ENCODE data around the gene NUMB.

- TF ChIP-seq ZNF792 (CRISPR knock-in tag; IDR thresholded peaks at IDR 0.05) (no peak), ZNF660 (CRISPR knock-in tag; IDR thresholded peaks at IDR 0.05; ENCODE audit: borderline replicate concordance, low read depth) (no peak), ZNF484 (CRISPR knock-in tag; IDR thresholded peaks at IDR 0.05; ENCODE audit: borderline replicate concordance, low read depth) (no peak), THAP7 (CRISPR knock-in tag; IDR thresholded peaks at IDR 0.05) (no peak), CHD4 (IDR thresholded peaks at IDR 0.05; ENCODE audit: borderline replicate concordance, low read length) (no peak), TBX3 (IDR thresholded peaks at IDR 0.05; ENCODE audit: borderline replicate concordance) (no peak), JUN (CRISPR knock-in tag; IDR thresholded peaks at IDR 0.05) (no peak), SETDB1 (CRISPR knock-in tag; IDR thresholded peaks at IDR 0.05; ENCODE audit: borderline replicate concordance) (no peak)
Observed at GRCh38 chr14:73263606-73264005, 194.7 kb downstream of the NUMB start.
